NCI-H2107 (cell line): ENCODE results near the gene SLC10A6.

Source experiments
- DNase-seq: peaks from one replicate; lab custom pipeline; 2025; lab: John Stamatoyannopoulos, UW

SLC10A6 gene

DNA sequence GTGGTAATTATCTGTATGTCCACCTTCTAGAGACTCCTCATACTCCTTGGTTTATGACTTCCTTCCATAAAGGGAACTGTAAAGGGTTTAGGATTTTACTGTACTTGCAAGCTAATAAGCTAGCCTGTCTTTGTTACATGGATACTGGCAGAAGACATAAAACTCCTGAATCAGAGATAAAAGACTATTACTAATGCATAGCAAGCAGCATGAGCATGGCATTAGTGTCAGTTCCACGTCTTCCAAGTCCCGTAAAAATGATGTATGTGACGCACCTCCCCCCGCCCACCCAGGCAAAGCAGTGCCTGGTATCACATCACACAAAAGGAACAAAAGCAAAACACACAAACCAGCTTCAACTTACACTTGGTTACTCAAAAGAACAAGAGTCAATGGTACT, 71.0 kb downstream of the SLC10A6 start:
- DNase-seq = no peak

- DNase-seq = no peak
These were observed 74.1 kb downstream of the SLC10A6 start for GRCh38 chr4:86775061-86775460.
